ENCODE results near the gene TBC1D10A.
A peak's percentile ranks its signal among the peaks of the same experiment; 100 is the strongest.

The TBC1D10A gene

GRCh38 chr22:30249049-30250038, 77.4 kb downstream of the TBC1D10A start:
- DNase-seq (ENCODE audit: insufficient read length, low spot score) (no peak), FAIRE-seq (no peak)
- no peak for TF ChIP-seq POU2F2 (IDR thresholded peaks at IDR 0.05; ENCODE audit: low read depth, low read length)
- TF ChIP-seq POLR2A (IDR thresholded peaks at IDR 0.05; ENCODE audit: low read depth, low read length), result no peak
- TF ChIP-seq TAF1 (IDR thresholded peaks at IDR 0.05; ENCODE audit: low read depth, low read length), result no peak
- TF ChIP-seq SPI1 (IDR thresholded peaks at IDR 0.05; ENCODE audit: low read depth, low read length), result no peak
- no peak for TF ChIP-seq POLR2AphosphoS5 (IDR thresholded peaks at IDR 0.05; ENCODE audit: low read depth, low read length)
- no peak for TF ChIP-seq PAX5 (IDR thresholded peaks at IDR 0.05; ENCODE audit: insufficient read depth, low read length, severe bottlenecking)

DNA sequence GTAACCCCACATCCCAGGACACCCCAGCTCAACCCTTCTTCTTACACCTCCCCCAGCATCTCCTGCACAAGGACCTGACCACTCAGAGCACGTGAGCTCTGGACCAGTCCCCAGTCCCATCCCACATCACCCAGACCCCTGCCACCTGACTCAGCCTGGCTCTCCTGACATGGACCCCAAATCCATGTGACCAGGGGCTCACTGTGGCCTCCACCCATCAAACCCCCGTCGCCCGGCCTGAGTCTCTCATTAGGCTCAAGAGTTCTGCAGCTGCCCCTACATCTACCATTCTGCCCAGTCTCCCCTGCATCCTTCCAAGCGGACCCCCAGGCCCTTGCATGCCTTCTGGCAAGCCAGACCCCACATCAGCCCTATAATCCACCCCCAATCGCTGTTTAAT, 78.3 kb downstream of the TBC1D10A start:
- DNase-seq (ENCODE audit: insufficient read length, low spot score) (no peak), FAIRE-seq (no peak)
- no peak for TF ChIP-seq POLR2A (IDR thresholded peaks at IDR 0.05; ENCODE audit: low read depth, low read length)
- no peak for TF ChIP-seq TAF1 (IDR thresholded peaks at IDR 0.05; ENCODE audit: low read depth, low read length)
- no peak for TF ChIP-seq POLR2AphosphoS5 (IDR thresholded peaks at IDR 0.05; ENCODE audit: low read depth, low read length)
- no peak for TF ChIP-seq SPI1 (IDR thresholded peaks at IDR 0.05; ENCODE audit: low read depth, low read length)
- TF ChIP-seq PAX5 (IDR thresholded peaks at IDR 0.05; ENCODE audit: insufficient read depth, low read length, severe bottlenecking), result no peak
- TF ChIP-seq POU2F2 (IDR thresholded peaks at IDR 0.05; ENCODE audit: low read depth, low read length), result no peak

GRCh38 chr22:30247974-30248373, 78.8 kb downstream of the TBC1D10A start:
- no peak for TF ChIP-seq POLR2AphosphoS5 (IDR thresholded peaks at IDR 0.05; ENCODE audit: low read depth, low read length)
- TF ChIP-seq POLR2A (IDR thresholded peaks at IDR 0.05; ENCODE audit: low read depth, low read length), result no peak
- TF ChIP-seq TAF1 (IDR thresholded peaks at IDR 0.05; ENCODE audit: low read depth, low read length), result no peak
- no peak for TF ChIP-seq PAX5 (IDR thresholded peaks at IDR 0.05; ENCODE audit: insufficient read depth, low read length, severe bottlenecking)
- TF ChIP-seq POU2F2 (IDR thresholded peaks at IDR 0.05; ENCODE audit: low read depth, low read length), result no peak
- no peak for TF ChIP-seq SPI1 (IDR thresholded peaks at IDR 0.05; ENCODE audit: low read depth, low read length)
- FAIRE-seq (no peak), DNase-seq (ENCODE audit: insufficient read length, low spot score) (no peak)

DNA sequence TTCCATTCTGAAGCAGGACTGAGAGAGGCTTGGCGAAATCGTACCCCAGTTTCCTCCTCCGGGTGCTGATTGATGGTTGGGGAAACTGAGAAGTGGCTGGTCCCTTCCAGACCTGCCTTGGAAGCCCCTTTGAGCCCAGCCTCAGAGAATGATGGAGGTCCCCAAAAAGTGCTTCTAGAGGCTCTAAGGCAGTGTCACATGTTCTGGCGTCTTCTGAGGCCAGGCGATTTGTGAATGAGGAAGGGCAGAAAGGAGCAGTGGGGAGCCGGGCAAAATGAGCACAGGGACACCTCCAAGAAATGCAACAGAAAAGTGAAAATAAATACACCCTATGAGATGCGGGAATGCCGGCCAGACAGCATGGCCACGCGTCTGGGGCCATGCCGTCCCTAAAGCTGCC, 79.2 kb downstream of the TBC1D10A start:
- TF ChIP-seq POLR2AphosphoS5 (IDR thresholded peaks at IDR 0.05; ENCODE audit: low read depth, low read length) (no peak), SPI1 (IDR thresholded peaks at IDR 0.05; ENCODE audit: low read depth, low read length) (no peak), POU2F2 (IDR thresholded peaks at IDR 0.05; ENCODE audit: low read depth, low read length) (no peak), POLR2A (IDR thresholded peaks at IDR 0.05; ENCODE audit: low read depth, low read length) (no peak), PAX5 (IDR thresholded peaks at IDR 0.05; ENCODE audit: insufficient read depth, low read length, severe bottlenecking) (no peak), TAF1 (IDR thresholded peaks at IDR 0.05; ENCODE audit: low read depth, low read length) (no peak)
- FAIRE-seq (no peak), DNase-seq (ENCODE audit: insufficient read length, low spot score) (no peak)

- FAIRE-seq (no peak), DNase-seq (ENCODE audit: insufficient read length, low spot score) (no peak)
- no peak for TF ChIP-seq TAF1 (IDR thresholded peaks at IDR 0.05; ENCODE audit: low read depth, low read length)
- no peak for TF ChIP-seq PAX5 (IDR thresholded peaks at IDR 0.05; ENCODE audit: insufficient read depth, low read length, severe bottlenecking)
- TF ChIP-seq SPI1 (IDR thresholded peaks at IDR 0.05; ENCODE audit: low read depth, low read length), result no peak
- TF ChIP-seq POLR2AphosphoS5 (IDR thresholded peaks at IDR 0.05; ENCODE audit: low read depth, low read length), result no peak
- TF ChIP-seq POLR2A (IDR thresholded peaks at IDR 0.05; ENCODE audit: low read depth, low read length), result no peak
- TF ChIP-seq POU2F2 (IDR thresholded peaks at IDR 0.05; ENCODE audit: low read depth, low read length), result no peak
These were observed 79.8 kb downstream of the TBC1D10A start for GRCh38 chr22:30246814-30247376.

- TF ChIP-seq POLR2A (IDR thresholded peaks at IDR 0.05; ENCODE audit: low read depth, low read length), result no peak
- TF ChIP-seq TAF1 (IDR thresholded peaks at IDR 0.05; ENCODE audit: low read depth, low read length), result no peak
- TF ChIP-seq POU2F2 (IDR thresholded peaks at IDR 0.05; ENCODE audit: low read depth, low read length), result no peak
- TF ChIP-seq PAX5 (IDR thresholded peaks at IDR 0.05; ENCODE audit: insufficient read depth, low read length, severe bottlenecking), result no peak
- DNase-seq (ENCODE audit: insufficient read length, low spot score), result peak; percentile 77
- no peak for FAIRE-seq
These were observed 80.5 kb downstream of the TBC1D10A start, which contains the start of gene LIF for GRCh38 chr22:30245985-30246813. Gene LIF, minus strand, starts transcription at chr22:30246759. Its CDS starts 64 bp downstream, at chr22:30246695.

GRCh38 chr22:30245181-30245984, 81.4 kb downstream of the TBC1D10A start:
- DNase-seq (ENCODE audit: insufficient read length, low spot score), result no peak
- no peak for FAIRE-seq
- TF ChIP-seq TAF1 (IDR thresholded peaks at IDR 0.05; ENCODE audit: low read depth, low read length) (no peak), POU2F2 (IDR thresholded peaks at IDR 0.05; ENCODE audit: low read depth, low read length) (no peak), SPI1 (IDR thresholded peaks at IDR 0.05; ENCODE audit: low read depth, low read length) (no peak), POLR2A (IDR thresholded peaks at IDR 0.05; ENCODE audit: low read depth, low read length) (no peak), POLR2AphosphoS5 (IDR thresholded peaks at IDR 0.05; ENCODE audit: low read depth, low read length) (no peak), PAX5 (IDR thresholded peaks at IDR 0.05; ENCODE audit: insufficient read depth, low read length, severe bottlenecking) (no peak)

GRCh38 chr22:30244641-30245040, 82.1 kb downstream of the TBC1D10A start:
- TF ChIP-seq POLR2A (IDR thresholded peaks at IDR 0.05; ENCODE audit: low read depth, low read length), result no peak
- no peak for TF ChIP-seq SPI1 (IDR thresholded peaks at IDR 0.05; ENCODE audit: low read depth, low read length)
- no peak for TF ChIP-seq POLR2AphosphoS5 (IDR thresholded peaks at IDR 0.05; ENCODE audit: low read depth, low read length)
- TF ChIP-seq TAF1 (IDR thresholded peaks at IDR 0.05; ENCODE audit: low read depth, low read length), result no peak
- no peak for TF ChIP-seq POU2F2 (IDR thresholded peaks at IDR 0.05; ENCODE audit: low read depth, low read length)
- DNase-seq (ENCODE audit: insufficient read length, low spot score) (no peak), FAIRE-seq (no peak)

Data from GM12891 (cell line).